GM12878 (cell line): ENCODE measurements around the gene GABRA6. TPM values are rescaled to one million over a fixed set of nuclear protein-coding genes. Genes with fewer than 3 reads are reported as not detected.

Experiments
- ATAC-seq: fragments of 200-7000 bp; cut with Tn5 transposase; 3 replicates; pipeline ENCODE4 v1.9.1; 2020; ENCODE audit warnings: mild to moderate bottlenecking, moderate library complexity
- BruUV-seq: library from RNA; stranded (reverse); fragments of 400-500 nt; replicated peaks from 2 replicates; lab custom pipeline; 2021; lab: Mats Ljungman, UMichigan
- CTCF ChIA-PET: fragments of 300-600 bp; sonication (Branson Sonifier 250); formaldehyde crosslinking; extraction: SDS; loops from one replicate; lab custom pipeline; 2021; ENCODE audit warnings: inconsistent platforms; lab: Yijun Ruan, JAX
- POLR2A ChIA-PET: fragments of 350-600 bp; formaldehyde crosslinking; extraction: SDS; loops from one replicate; lab custom pipeline; 2021; ENCODE audit warnings: inconsistent platforms; lab: Charles Lee
- RAD21 ChIA-PET: fragments of 300-600 bp; sonication (Branson Sonifier 250); formaldehyde crosslinking; loops from one replicate; lab custom pipeline; 2023; ENCODE audit warnings: antibody characterized with exemption; ENCODE audit not compliant: unreplicated experiment; lab: Charles Lee
- SMC1A ChIA-PET: fragments of 300-600 bp; sonication (Branson Sonifier 250); formaldehyde crosslinking; loops from one replicate; lab custom pipeline; 2023; ENCODE audit not compliant: unreplicated experiment, uncharacterized antibody; lab: Charles Lee
- DNase-seq: peaks from one replicate; pipeline ENCODE4 v3.0.0-alpha.2; 2011; ENCODE audit warnings: low read depth, low spot score
- FAIRE-seq: peaks from 3 replicates; lab custom pipeline; 2011; peaks lifted over from hg19 to GRCh38; lab: Jason Lieb, UNC
- H2AFZ ChIP-seq: 2 replicates; pipeline ENCODE4 v1.6.0; 2011; ENCODE audit warnings: low read depth, low read length, control low read depth; ENCODE audit not compliant: control insufficient read depth
- H3K27ac ChIP-seq: 2 replicates; pipeline ENCODE4 v1.5.1; 2011; ENCODE audit warnings: control low read depth; ENCODE audit not compliant: control insufficient read depth, insufficient read depth
- H3K27me3 ChIP-seq, 2 experiments: replicated peaks in 1 of 2; 2 replicates each; pipeline versions ENCODE4 v1.6.0 to v1.6.1; 2011; ENCODE audit warnings: low read length in 1 of 2; ENCODE audit not compliant: control insufficient read depth in 2 of 2, insufficient read depth in 2 of 2
- H3K36me3 ChIP-seq, 2 experiments: 2 replicates each; pipeline ENCODE4 v1.5.1; 2011; ENCODE audit warnings: low read length in 1 of 2; ENCODE audit not compliant: control insufficient read depth in 2 of 2, insufficient read depth in 2 of 2
- H3K4me1 ChIP-seq: 2 replicates; pipeline ENCODE4 v1.6.1; 2011; ENCODE audit warnings: mild to moderate bottlenecking, low read length, moderate library complexity, mixed read lengths; ENCODE audit not compliant: control insufficient read depth, insufficient read depth
- H3K4me2 ChIP-seq: 2 replicates; pipeline ENCODE4 v1.6.0; 2011; ENCODE audit warnings: control low read depth; ENCODE audit not compliant: control insufficient read depth, insufficient read depth
- H3K4me3 ChIP-seq: fragments of 200-600 bp; sonication (generic); 2 replicates; pipeline ENCODE4 v1.5.1; 2016
- H3K79me2 ChIP-seq: 2 replicates; pipeline ENCODE4 v1.6.0; 2011; ENCODE audit warnings: low read length; ENCODE audit not compliant: control insufficient read depth, insufficient read depth
- H3K9ac ChIP-seq: 2 replicates; pipeline ENCODE4 v1.8.0; 2011; ENCODE audit warnings: low read length, control low read depth, mixed read lengths; ENCODE audit not compliant: control insufficient read depth, insufficient read depth
- H3K9me3 ChIP-seq: replicated peaks from 3 replicates; pipeline ENCODE4 v1.5.1; 2011; ENCODE audit warnings: mild to moderate bottlenecking, low read length; ENCODE audit not compliant: control insufficient read depth, insufficient read depth
- H4K20me1 ChIP-seq: 2 replicates; pipeline ENCODE4 v1.6.0; 2011; ENCODE audit not compliant: control insufficient read depth, insufficient read depth
- ASH2L ChIP-seq: fragments of 300-600, 200-600 bp; sonication (generic); IDR thresholded peaks from 2 replicates; pipeline ENCODE4 v1.6.1; 2017; ENCODE audit warnings: low read depth, mild to moderate bottlenecking, borderline replicate concordance
- BHLHE40 ChIP-seq, 2 experiments: fragments of 450-650 bp in 1 of 2; IDR thresholded peaks; 2 replicates each; pipeline ENCODE4 v1.6.1; 2011 to 2017; ENCODE audit warnings: low read depth in 2 of 2, borderline replicate concordance in 1 of 2, improper control_type of control experiment in 1 of 2, low read length in 1 of 2, mild to moderate bottlenecking in 1 of 2
- CREB1 ChIP-seq: IDR thresholded peaks from 2 replicates; pipeline ENCODE4 v1.6.1; 2012; ENCODE audit warnings: low read depth, mild to moderate bottlenecking, inconsistent platforms
- KAT2A ChIP-seq: conservative IDR thresholded peaks from 2 replicates; pipeline ENCODE4 v1.6.1; 2011; ENCODE audit warnings: low read depth, low read length; ENCODE audit not compliant: control insufficient read depth
- KDM1A ChIP-seq: fragments of 200-600 bp; sonication (generic); IDR thresholded peaks from 2 replicates; pipeline ENCODE4 v1.6.1; 2016; ENCODE audit warnings: borderline replicate concordance
- KLF5 ChIP-seq: fragments of 450-650 bp; IDR thresholded peaks from 2 replicates; pipeline ENCODE4 v1.6.1; 2014; ENCODE audit warnings: mild to moderate bottlenecking; ENCODE audit not compliant: partially characterized antibody
- MTA2 ChIP-seq: fragments of 450-650 bp; IDR thresholded peaks from 2 replicates; pipeline ENCODE4 v1.6.1; 2016; ENCODE audit warnings: low read depth, mild to moderate bottlenecking, moderate library complexity
- MYB ChIP-seq: fragments of 150-350 bp; IDR thresholded peaks from 2 replicates; pipeline ENCODE4 v1.6.1; 2014; ENCODE audit warnings: mild to moderate bottlenecking, low read depth, low read length, borderline replicate concordance
- PAX5 ChIP-seq: IDR thresholded peaks from 2 replicates; pipeline ENCODE4 v1.6.1; 2011; ENCODE audit warnings: low read depth, low read length, borderline replicate concordance
- POLR2AphosphoS5 ChIP-seq: IDR thresholded peaks from 2 replicates; pipeline ENCODE4 v1.6.1; 2011; ENCODE audit warnings: mild to moderate bottlenecking, low read length, inconsistent platforms
- RAD21 ChIP-seq: IDR thresholded peaks from 2 replicates; pipeline ENCODE4 v1.6.1; 2011; ENCODE audit warnings: mild to moderate bottlenecking, low read depth, low read length, moderate library complexity; ENCODE audit not compliant: insufficient read depth
- SIN3A ChIP-seq: IDR thresholded peaks from 2 replicates; pipeline ENCODE4 v1.6.1; 2012; ENCODE audit warnings: low read depth, low read length, improper control_type of control experiment
- SMC3 ChIP-seq: IDR thresholded peaks from 2 replicates; pipeline ENCODE4 v1.6.1; 2011; ENCODE audit warnings: low read length, improper control_type of control experiment, borderline replicate concordance
- SUPT20H ChIP-seq: IDR thresholded peaks from 2 replicates; pipeline ENCODE4 v1.6.1; 2011; ENCODE audit warnings: low read depth, mild to moderate bottlenecking, low read length, moderate library complexity, borderline replicate concordance; ENCODE audit not compliant: control insufficient read depth
- WGBS: methylation state at CpG from one replicate; pipeline ENCODE4 v1.1.6; 2016; ENCODE audit warnings: low lambda C conversion rate; ENCODE audit not compliant: insufficient replicate concordance, insufficient coverage; ENCODE audit errors: missing lambda C conversion rate; 5-methylcytosine and 5-hydroxymethylcytosine counted together
- in situ Hi-C: fragments of 300-500 bp; cut with MboI; formaldehyde crosslinking; loops from 9 replicates; pipeline ENCODE4 v1.14.3; 2018; ENCODE audit warnings: mixed read lengths
- intact Hi-C: fragments of 100-400 bp; cut with micrococcal nuclease; formaldehyde crosslinking; loops from one replicate; pipeline ENCODE4 v1.14.2; 2022; ENCODE audit not compliant: unreplicated experiment
- polyA plus RNA-seq, 11 experiments: library from polyadenylated mRNA; depleted of rRNA in 4 of 11; unstranded in 6 of 11; stranded (reverse) in 5 of 11; fragments of >200 nt; fragmentation: Nextera tagmentation in 4 of 11; fragmentation: Illumina TruSeq in 1 of 11; extraction: Ambion mirVana in 4 of 11; extraction: Trizol in 1 of 11; gene quantifications; 1 replicate in 1 of 11; 2 replicates in 10 of 11; pipeline versions ENCODE4 v1.2.1 to v1.2.3, GENCODE V29; 2011 to 2016; ENCODE audit warnings: inconsistent platforms in 2 of 11, missing spikeins in 2 of 11, low read depth in 1 of 11
- total RNA-seq, 4 experiments: library from RNA; depleted of rRNA in 3 of 4; stranded (reverse); fragments of >200 nt in 3 of 4; fragmentation: Illumina TruSeq in 1 of 4; extraction: Trizol in 1 of 4; gene quantifications; 2 replicates each; pipeline versions ENCODE4 v1.2.1 to v1.2.3, GENCODE V29; 2013 to 2021
- TF ChIP-seq, protein P1 (sequence below): fragments of 450-650 bp; IDR thresholded peaks from 2 replicates; pipeline ENCODE4 v1.6.1; 2018; ENCODE audit warnings: mild to moderate bottlenecking, low read depth, moderate library complexity; ENCODE audit not compliant: partially characterized antibody
- TF ChIP-seq, protein P2 (sequence below): IDR thresholded peaks from 2 replicates; pipeline ENCODE4 v1.6.1; 2011; ENCODE audit warnings: low read depth, low read length, improper control_type of control experiment, borderline replicate concordance
- TF ChIP-seq, protein P3 (sequence below): IDR thresholded peaks from 2 replicates; pipeline ENCODE4 v1.6.1; 2011; ENCODE audit warnings: low read depth, mild to moderate bottlenecking, low read length, moderate library complexity, borderline replicate concordance; ENCODE audit errors: extremely low read depth

GABRA6 gene
- total and polyA plus RNA-seq, 10 of the 15 experiments (the other 5 are each of a cell fraction or from before 2014, with no cell fraction given) = not detected

DNA sequence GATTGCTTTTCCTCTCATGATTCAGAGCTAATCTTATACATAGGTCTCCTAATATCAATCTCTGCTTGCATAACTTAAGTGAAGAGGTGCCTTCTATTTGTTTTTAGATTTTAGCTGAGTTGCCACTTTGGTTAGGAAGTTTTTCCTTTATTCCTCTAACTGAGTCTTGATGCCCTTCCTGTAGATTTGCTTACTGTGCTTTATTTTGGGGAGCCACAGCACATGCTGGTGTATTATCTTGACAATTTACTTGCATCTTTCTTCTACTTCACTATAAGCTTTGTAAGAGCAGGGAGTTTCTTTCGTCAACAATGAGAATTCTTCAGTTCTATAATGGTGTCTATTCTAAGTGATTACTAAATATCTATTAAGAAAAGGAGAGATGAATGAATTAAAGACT, 54.9 kb downstream of the GABRA6 start:
- RAD21 ChIA-PET = no interaction called here
- 0% methylated on average over 1 of the region's 1 CpG for WGBS

More for the DNA sequence above, 54.9 kb downstream of the GABRA6 start:
- CTCF ChIA-PET = no interaction called here
- in situ Hi-C loops (no loop called here), intact Hi-C loops (no loop called here)
- ATAC-seq (no peak), DNase-seq (no peak), FAIRE-seq (no peak)
- Histone ChIP-seq H4K20me1 (no peaks in the 10 kb centered on the region), H3K27ac (no peak overlapping the region), H3K27me3 (no peaks in the 10 kb centered on the region), H2AFZ (no peak overlapping the region), H3K4me1 (no peaks in the 10 kb centered on the region), H3K9ac (no peak overlapping the region), H3K9me3 (no peaks in the 10 kb centered on the region), H3K4me3 (no peak overlapping the region), H3K36me3 (no peaks in the 10 kb centered on the region), H3K4me2 (no peak overlapping the region), H3K79me2 (no peaks in the 10 kb centered on the region)
- TF ChIP-seq KAT2A = no peak
- no peak for TF ChIP-seq ASH2L
- no peak for TF ChIP-seq SIN3A
- no peak for TF ChIP-seq KDM1A
- TF ChIP-seq CREB1 = no peak
- TF ChIP-seq, protein P1, sequence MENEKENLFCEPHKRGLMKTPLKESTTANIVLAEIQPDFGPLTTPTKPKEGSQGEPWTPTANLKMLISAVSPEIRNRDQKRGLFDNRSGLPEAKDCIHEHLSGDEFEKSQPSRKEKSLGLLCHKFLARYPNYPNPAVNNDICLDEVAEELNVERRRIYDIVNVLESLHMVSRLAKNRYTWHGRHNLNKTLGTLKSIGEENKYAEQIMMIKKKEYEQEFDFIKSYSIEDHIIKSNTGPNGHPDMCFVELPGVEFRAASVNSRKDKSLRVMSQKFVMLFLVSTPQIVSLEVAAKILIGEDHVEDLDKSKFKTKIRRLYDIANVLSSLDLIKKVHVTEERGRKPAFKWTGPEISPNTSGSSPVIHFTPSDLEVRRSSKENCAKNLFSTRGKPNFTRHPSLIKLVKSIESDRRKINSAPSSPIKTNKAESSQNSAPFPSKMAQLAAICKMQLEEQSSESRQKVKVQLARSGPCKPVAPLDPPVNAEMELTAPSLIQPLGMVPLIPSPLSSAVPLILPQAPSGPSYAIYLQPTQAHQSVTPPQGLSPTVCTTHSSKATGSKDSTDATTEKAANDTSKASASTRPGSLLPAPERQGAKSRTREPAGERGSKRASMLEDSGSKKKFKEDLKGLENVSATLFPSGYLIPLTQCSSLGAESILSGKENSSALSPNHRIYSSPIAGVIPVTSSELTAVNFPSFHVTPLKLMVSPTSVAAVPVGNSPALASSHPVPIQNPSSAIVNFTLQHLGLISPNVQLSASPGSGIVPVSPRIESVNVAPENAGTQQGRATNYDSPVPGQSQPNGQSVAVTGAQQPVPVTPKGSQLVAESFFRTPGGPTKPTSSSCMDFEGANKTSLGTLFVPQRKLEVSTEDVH = no peak
- no peak for TF ChIP-seq MTA2
- no peak for TF ChIP-seq RAD21
- TF ChIP-seq MYB = no peak
- TF ChIP-seq KLF5 = no peak
- TF ChIP-seq BHLHE40 (IDR thresholded peaks at IDR 0.05; ENCODE audit: borderline replicate concordance in 1 of 2, low read depth in 2 of 2, low read length in 1 of 2) = no peak
- no peak for TF ChIP-seq POLR2AphosphoS5
- TF ChIP-seq SMC3 = no peak
- no peak for TF ChIP-seq PAX5
- TF ChIP-seq, protein P2, sequence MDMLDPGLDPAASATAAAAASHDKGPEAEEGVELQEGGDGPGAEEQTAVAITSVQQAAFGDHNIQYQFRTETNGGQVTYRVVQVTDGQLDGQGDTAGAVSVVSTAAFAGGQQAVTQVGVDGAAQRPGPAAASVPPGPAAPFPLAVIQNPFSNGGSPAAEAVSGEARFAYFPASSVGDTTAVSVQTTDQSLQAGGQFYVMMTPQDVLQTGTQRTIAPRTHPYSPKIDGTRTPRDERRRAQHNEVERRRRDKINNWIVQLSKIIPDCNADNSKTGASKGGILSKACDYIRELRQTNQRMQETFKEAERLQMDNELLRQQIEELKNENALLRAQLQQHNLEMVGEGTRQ = no peak
- TF ChIP-seq SUPT20H = no peak
- TF ChIP-seq, protein P3, sequence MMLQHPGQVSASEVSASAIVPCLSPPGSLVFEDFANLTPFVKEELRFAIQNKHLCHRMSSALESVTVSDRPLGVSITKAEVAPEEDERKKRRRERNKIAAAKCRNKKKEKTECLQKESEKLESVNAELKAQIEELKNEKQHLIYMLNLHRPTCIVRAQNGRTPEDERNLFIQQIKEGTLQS = no peak
- SMC1A ChIA-PET = no interaction called here
- POLR2A ChIA-PET = no interaction called here
- BruUV-seq = no TSS peak
